OCI-LY1 (cell line): ENCODE measurements around the gene ARHGEF37.

Experiments
- EZH2 ChIP-seq: fragments of 200-600 bp; sonication (generic), shearing (Covaris generic); IDR thresholded peaks from 2 replicates; pipeline ENCODE4 v1.8.0; 2017; ENCODE audit warnings: borderline replicate concordance, mixed run types, mild to moderate bottlenecking, antibody characterized with exemption, low read length, moderate library complexity, mixed read lengths
- TF ChIP-seq, protein P1 (sequence below): fragments of 200-600 bp; sonication (generic), shearing (Covaris generic); IDR thresholded peaks from 2 replicates; pipeline ENCODE4 v1.5.1; 2017; ENCODE audit warnings: mild to moderate bottlenecking, antibody characterized with exemption, low read length, moderate library complexity, mixed read lengths

DNA sequence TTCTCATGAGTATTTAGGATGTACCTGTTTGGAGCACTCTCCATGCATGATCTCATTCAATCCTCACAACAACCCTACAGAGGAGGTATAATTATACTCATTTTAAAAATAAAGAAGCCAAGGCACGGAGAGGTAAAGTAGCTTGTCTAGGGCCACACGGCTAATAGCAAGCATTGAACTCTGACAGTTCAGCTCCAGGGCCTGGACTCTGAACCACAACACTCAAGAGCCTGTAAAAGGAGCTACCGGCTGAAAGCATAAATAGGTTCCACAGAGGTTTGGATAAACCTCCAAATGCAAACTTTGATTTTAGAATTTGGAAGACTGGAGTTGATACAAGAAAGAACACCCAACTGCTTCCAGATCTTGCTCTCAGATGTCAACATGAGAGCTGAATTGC lies 41.2 kb downstream of the ARHGEF37 start:
- TF ChIP-seq, protein P1, sequence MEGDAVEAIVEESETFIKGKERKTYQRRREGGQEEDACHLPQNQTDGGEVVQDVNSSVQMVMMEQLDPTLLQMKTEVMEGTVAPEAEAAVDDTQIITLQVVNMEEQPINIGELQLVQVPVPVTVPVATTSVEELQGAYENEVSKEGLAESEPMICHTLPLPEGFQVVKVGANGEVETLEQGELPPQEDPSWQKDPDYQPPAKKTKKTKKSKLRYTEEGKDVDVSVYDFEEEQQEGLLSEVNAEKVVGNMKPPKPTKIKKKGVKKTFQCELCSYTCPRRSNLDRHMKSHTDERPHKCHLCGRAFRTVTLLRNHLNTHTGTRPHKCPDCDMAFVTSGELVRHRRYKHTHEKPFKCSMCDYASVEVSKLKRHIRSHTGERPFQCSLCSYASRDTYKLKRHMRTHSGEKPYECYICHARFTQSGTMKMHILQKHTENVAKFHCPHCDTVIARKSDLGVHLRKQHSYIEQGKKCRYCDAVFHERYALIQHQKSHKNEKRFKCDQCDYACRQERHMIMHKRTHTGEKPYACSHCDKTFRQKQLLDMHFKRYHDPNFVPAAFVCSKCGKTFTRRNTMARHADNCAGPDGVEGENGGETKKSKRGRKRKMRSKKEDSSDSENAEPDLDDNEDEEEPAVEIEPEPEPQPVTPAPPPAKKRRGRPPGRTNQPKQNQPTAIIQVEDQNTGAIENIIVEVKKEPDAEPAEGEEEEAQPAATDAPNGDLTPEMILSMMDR: no peak
- TF ChIP-seq EZH2: no peak
